ENCODE results near the gene CACNA1B. TPM values are rescaled to one million over a fixed set of nuclear protein-coding genes. Genes with fewer than 3 reads are reported as not detected.

Gene CACNA1B
- total RNA-seq, 4 donors from 2014 or later: 0.13 to 0.42 (median 0.31) TPM

DNA sequence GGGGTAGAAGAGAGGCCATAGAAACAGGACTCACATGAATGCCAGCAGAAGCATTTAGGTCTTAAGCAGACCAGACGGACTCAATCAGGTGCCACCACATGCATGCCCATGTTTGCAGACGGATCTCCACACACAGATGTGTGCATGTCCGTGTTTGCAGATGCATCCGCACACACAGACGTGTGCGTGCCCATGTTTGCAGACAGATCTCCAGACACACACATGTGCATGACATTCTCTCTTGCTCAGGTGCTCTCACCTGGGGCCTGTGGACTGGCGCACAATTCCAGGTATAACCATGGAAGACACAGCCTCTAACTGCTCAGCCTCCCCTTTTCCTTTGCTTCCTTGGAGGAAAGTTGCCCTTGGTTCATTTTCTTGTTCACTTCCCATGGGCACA is 148.3 kb downstream of the CACNA1B start:
- no peak for DNase-seq (ENCODE audit: extremely low spot score)
- Histone ChIP-seq H3K4me3 (no peak overlapping the region), H3K4me1 (peaks cover 0 to 16% (median 11%) of the 10 kb centered on the region in 4 donors), H3K27me3 (peaks cover 0 to 59% (median 18%) of the 10 kb centered on the region in 4 donors), H3K27ac (replicated peaks in 1 of 4) (no peak overlapping the region), H3K36me3 (no peaks in the 10 kb centered on the region), H3K9me3 (no peaks in the 10 kb centered on the region)
- WGBS: 79% methylated on average over 7 of the region's 7 CpGs
- intact Hi-C loops (cut with DNase I): no loop called here
- TF ChIP-seq POLR2A (IDR thresholded peaks at IDR 0.05; ENCODE audit: low read depth) (no peak), POLR2AphosphoS5 (IDR thresholded peaks at IDR 0.05) (no peak), EP300 (IDR thresholded peaks at IDR 0.05) (no peak)
- TF ChIP-seq, protein P1, sequence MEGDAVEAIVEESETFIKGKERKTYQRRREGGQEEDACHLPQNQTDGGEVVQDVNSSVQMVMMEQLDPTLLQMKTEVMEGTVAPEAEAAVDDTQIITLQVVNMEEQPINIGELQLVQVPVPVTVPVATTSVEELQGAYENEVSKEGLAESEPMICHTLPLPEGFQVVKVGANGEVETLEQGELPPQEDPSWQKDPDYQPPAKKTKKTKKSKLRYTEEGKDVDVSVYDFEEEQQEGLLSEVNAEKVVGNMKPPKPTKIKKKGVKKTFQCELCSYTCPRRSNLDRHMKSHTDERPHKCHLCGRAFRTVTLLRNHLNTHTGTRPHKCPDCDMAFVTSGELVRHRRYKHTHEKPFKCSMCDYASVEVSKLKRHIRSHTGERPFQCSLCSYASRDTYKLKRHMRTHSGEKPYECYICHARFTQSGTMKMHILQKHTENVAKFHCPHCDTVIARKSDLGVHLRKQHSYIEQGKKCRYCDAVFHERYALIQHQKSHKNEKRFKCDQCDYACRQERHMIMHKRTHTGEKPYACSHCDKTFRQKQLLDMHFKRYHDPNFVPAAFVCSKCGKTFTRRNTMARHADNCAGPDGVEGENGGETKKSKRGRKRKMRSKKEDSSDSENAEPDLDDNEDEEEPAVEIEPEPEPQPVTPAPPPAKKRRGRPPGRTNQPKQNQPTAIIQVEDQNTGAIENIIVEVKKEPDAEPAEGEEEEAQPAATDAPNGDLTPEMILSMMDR (IDR thresholded peaks at IDR 0.05): no peak

DNA sequence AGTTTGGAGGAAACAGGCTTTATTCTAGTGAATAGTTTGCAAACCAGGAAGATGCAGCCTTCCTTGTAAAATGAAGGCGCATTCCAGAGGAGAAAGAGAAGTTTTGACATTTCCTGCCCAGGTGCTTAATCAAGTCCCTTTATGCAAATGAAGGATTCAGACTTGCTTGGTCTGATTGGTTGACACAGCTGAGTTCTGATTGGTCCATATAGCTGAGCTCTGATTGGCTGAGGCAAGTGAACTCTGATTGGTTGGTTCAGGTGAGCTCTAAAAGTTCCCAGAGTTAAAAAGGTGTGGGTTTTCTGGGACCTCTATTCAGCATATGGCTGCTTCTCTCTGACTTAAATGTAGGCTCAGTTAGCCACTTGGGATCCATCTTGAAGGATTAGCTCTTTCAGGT is 151.0 kb downstream of the CACNA1B start:
- 100% methylated on average over 1 of the region's 1 CpG for WGBS
- H3K4me3 ChIP-seq: no peak overlapping the region
- no peak for DNase-seq (ENCODE audit: extremely low spot score)

DNA sequence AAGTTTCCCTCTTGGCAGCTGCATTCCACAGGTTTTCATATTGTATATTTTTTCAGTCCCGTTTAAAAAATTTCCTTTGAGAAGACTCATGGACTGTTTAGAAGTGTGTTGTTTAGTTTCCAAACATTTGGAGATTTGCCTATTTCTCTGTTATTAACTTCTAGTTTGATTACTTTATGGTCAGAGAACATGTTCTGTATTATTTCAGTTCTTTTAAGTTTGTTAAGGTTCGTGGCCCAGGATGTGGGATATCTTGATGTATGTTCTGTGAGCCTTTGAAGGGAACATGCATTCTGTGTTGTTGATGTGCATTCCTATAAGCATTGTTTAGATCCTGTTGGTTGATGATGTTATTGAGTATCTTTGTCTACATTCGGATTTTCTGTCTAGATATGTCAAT is 153.6 kb downstream of the CACNA1B start:
- H3K9me3 ChIP-seq: peaks cover 0 to 4% (median 2%) of the 10 kb centered on the region in 4 donors
- no peak overlapping the region for H3K4me3 ChIP-seq
- intact Hi-C loops (cut with DNase I): no loop called here
- TF ChIP-seq, protein P1 (IDR thresholded peaks at IDR 0.05): no peak
- no peak for TF ChIP-seq EP300 (IDR thresholded peaks at IDR 0.05)
- no peak for TF ChIP-seq POLR2AphosphoS5 (IDR thresholded peaks at IDR 0.05)
- no peak for TF ChIP-seq POLR2A (IDR thresholded peaks at IDR 0.05; ENCODE audit: low read depth)
- no peak overlapping the region for H3K27ac ChIP-seq (replicated peaks in 1 of 4)
- 42% methylated on average over 3 of the region's 3 CpGs for WGBS
- H3K4me1 ChIP-seq: no peaks in the 10 kb centered on the region
- no peaks in the 10 kb centered on the region for H3K36me3 ChIP-seq
- no peak for DNase-seq (ENCODE audit: extremely low spot score)
- peaks cover 0 to 42% (median 0%) of the 10 kb centered on the region in 4 donors for H3K27me3 ChIP-seq

More for the DNA sequence above, 151.0 kb downstream of the CACNA1B start:
- peaks cover 0 to 4% (median 2%) of the 10 kb centered on the region in 4 donors for H3K9me3 ChIP-seq
- H3K36me3 ChIP-seq: no peaks in the 10 kb centered on the region
- H3K27ac ChIP-seq (replicated peaks in 1 of 4): no peak overlapping the region
- peaks cover 0 to 52% (median 6%) of the 10 kb centered on the region in 4 donors for H3K27me3 ChIP-seq
- no peak for TF ChIP-seq POLR2A (IDR thresholded peaks at IDR 0.05; ENCODE audit: low read depth)
- no peak for TF ChIP-seq EP300 (IDR thresholded peaks at IDR 0.05)
- TF ChIP-seq, protein P1 (IDR thresholded peaks at IDR 0.05): no peak
- TF ChIP-seq POLR2AphosphoS5 (IDR thresholded peaks at IDR 0.05): no peak
- peaks cover 0 to 3% (median 1%) of the 10 kb centered on the region in 4 donors for H3K4me1 ChIP-seq
- intact Hi-C loops (cut with DNase I): no loop called here

DNA sequence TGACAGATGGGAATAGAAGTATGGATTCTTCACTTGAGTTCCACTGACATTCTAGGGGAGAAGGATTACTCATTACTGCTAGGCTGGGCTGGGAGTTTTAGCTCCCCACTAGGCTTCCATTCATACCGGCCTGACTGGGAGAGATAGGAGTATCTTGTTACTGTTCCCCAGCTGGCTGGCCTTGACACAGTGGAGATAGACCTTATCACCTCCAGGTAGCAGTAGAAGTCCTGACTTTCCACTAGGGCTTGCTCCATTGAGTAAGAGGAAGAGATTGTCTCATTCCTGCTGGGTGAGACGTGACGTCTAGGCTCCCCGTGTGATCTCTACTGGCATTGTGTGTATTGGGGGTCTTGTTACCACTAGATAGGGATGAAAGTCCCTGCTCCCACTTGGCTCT is 156.4 kb downstream of the CACNA1B start:
- H3K4me1 ChIP-seq: no peaks in the 10 kb centered on the region
- no peaks in the 10 kb centered on the region for H3K36me3 ChIP-seq
- H3K27ac ChIP-seq (replicated peaks in 1 of 4): no peak overlapping the region
- TF ChIP-seq POLR2AphosphoS5 (IDR thresholded peaks at IDR 0.05) (no peak), POLR2A (IDR thresholded peaks at IDR 0.05; ENCODE audit: low read depth) (no peak), EP300 (IDR thresholded peaks at IDR 0.05) (no peak)
- TF ChIP-seq, protein P1 (IDR thresholded peaks at IDR 0.05): no peak
- peaks cover 0 to 4% (median 2%) of the 10 kb centered on the region in 4 donors for H3K9me3 ChIP-seq
- DNase-seq (ENCODE audit: extremely low spot score): no peak
- WGBS: 76% methylated on average over 4 of the region's 4 CpGs
- peaks cover 0 to 33% (median 0%) of the 10 kb centered on the region in 4 donors for H3K27me3 ChIP-seq
- no peak overlapping the region for H3K4me3 ChIP-seq
- intact Hi-C loops (cut with DNase I): no loop called here

DNA sequence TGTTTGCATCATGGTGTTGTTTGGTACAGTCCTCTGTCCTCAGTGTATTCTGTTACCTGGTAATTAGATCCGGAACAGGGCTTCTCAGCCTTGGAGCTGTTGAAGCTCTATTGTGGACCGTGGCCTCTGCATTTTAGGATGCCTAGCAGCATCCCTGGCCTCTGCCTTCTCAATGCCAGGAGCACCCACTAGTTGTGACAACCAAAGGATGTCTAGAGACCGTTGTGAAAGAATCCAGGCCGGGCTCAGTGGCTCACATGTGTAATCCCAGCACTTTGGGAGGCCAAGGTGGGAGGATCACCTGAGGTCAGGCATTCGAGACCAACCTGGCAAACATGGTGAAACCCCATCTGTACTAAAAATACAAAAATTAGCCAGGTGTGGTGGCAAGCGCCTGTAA is 159.6 kb downstream of the CACNA1B start:
- DNase-seq (ENCODE audit: extremely low spot score): no peak
- no peaks in the 10 kb centered on the region for H3K4me1 ChIP-seq
- 73% methylated on average over 4 of the region's 6 CpGs for WGBS
- H3K27ac ChIP-seq (replicated peaks in 1 of 4): no peak overlapping the region
- no peak overlapping the region for H3K4me3 ChIP-seq
- no peaks in the 10 kb centered on the region for H3K36me3 ChIP-seq
- H3K27me3 ChIP-seq: peaks cover 0 to 28% (median 0%) of the 10 kb centered on the region in 4 donors
- no peak for TF ChIP-seq POLR2AphosphoS5 (IDR thresholded peaks at IDR 0.05)
- no peak for TF ChIP-seq POLR2A (IDR thresholded peaks at IDR 0.05; ENCODE audit: low read depth)
- TF ChIP-seq, protein P1 (IDR thresholded peaks at IDR 0.05): no peak
- intact Hi-C loops (cut with DNase I): no loop called here
- H3K9me3 ChIP-seq: peaks cover 0 to 4% (median 2%) of the 10 kb centered on the region in 4 donors

All from esophagus muscularis mucosa (tissue), 4 donors.